Measurements from ENCODE around the gene ZNF574. TPM values are rescaled to one million over a fixed set of nuclear protein-coding genes. Genes with fewer than 3 reads are reported as not detected.
"Not testable (repeated sequence)": the region's sequence is repeated elsewhere in the genome, so short reads cannot be mapped to it uniquely, and the experiment has no call there.

ZNF574 gene
- 10 to 100 TPM; 14.7 to 18.3 TPM for total RNA-seq

GRCh38 chr19:42075616-42076379 lies at the start of gene ZNF574:
ZNF574 (plus strand) TSS chr19:42076166; CDS start chr19:42078607, 2,441 bp downstream.
- peak; percentile 99 for DNase-seq
- H3K27ac Mint-ChIP-seq = peak within 1 kb of the TSS; percentile 99
- CTCF ChIA-PET = interaction anchor here (0.8 to 1.4 kb wide), 3 partner anchors 33 to 130 kb away, joined by 3 to 7 read pairs (median 6); no protein-coding TSS in a partner anchor

GRCh38 chr19:42028304-42029216 lies 47.4 kb upstream of the ZNF574 start:
- no peak overlapping the region for H3K4me3 Mint-ChIP-seq
- CTCF ChIA-PET = interaction anchor here (1.0 to 1.9 kb wide), 11 partner anchors 10 to 275 kb away, joined by 3 to 12 read pairs (median 4); no protein-coding TSS in a partner anchor
- H3K36me3 Mint-ChIP-seq = no peaks in the 10 kb centered on the region
- no peaks in the 10 kb centered on the region for H3K4me1 Mint-ChIP-seq
- no peaks in the 10 kb centered on the region for H3K9me3 Mint-ChIP-seq (ENCODE audit: low read depth)
- peaks cover 16% of the 10 kb centered on the region for H3K27me3 Mint-ChIP-seq
- DNase-seq = peak; percentile 46
- H3K27ac Mint-ChIP-seq = no peak overlapping the region
- ATAC-seq = no peak

More at GRCh38 chr19:42075616-42076379, at the start of gene ZNF574:
- H3K36me3 Mint-ChIP-seq = peaks cover 14% of the 10 kb centered on the region
- peak; percentile 97 for ATAC-seq
- H3K27me3 Mint-ChIP-seq = no peaks in the 10 kb centered on the region
- H3K4me3 Mint-ChIP-seq = peak within 1 kb of the TSS; percentile 100
- no peaks in the 10 kb centered on the region for H3K9me3 Mint-ChIP-seq (ENCODE audit: low read depth)
- peaks cover 45% of the 10 kb centered on the region for H3K4me1 Mint-ChIP-seq

GRCh38 chr19:42030645-42031440 lies 45.1 kb upstream of the ZNF574 start:
- Mint-ChIP-seq H3K4me1 (peaks cover 5% of the 10 kb centered on the region), H3K27ac (no peak overlapping the region), H3K36me3 (no peaks in the 10 kb centered on the region), H3K27me3 (peaks cover 15% of the 10 kb centered on the region), H3K9me3 (ENCODE audit: low read depth) (no peaks in the 10 kb centered on the region), H3K4me3 (no peak overlapping the region)
- no peak for DNase-seq
- CTCF ChIA-PET = interaction anchor here (0.9 to 1.7 kb wide), 4 partner anchors 14 to 35 kb away, joined by 3 to 7 read pairs (median 4); no protein-coding TSS in a partner anchor
- ATAC-seq = no peak

- Mint-ChIP-seq H3K36me3 (no peaks in the 10 kb centered on the region), H3K27me3 (peaks cover 12% of the 10 kb centered on the region), H3K4me1 (peaks cover 5% of the 10 kb centered on the region), H3K9me3 (ENCODE audit: low read depth) (no peaks in the 10 kb centered on the region), H3K27ac (no peak overlapping the region), H3K4me3 (no peak overlapping the region)
- no peak for DNase-seq
- CTCF ChIA-PET = interaction anchor here (1.3 kb wide), 1 partner anchor 35 kb away, joined by 3 read pairs; no protein-coding TSS in a partner anchor
- ATAC-seq = no peak
These were observed 43.5 kb upstream of the ZNF574 start for GRCh38 chr19:42032431-42032830.

GRCh38 chr19:42033413-42033812 lies 42.6 kb upstream of the ZNF574 start:
- ATAC-seq (no peak), DNase-seq (no peak)
- H3K27ac Mint-ChIP-seq = no peak overlapping the region
- CTCF ChIA-PET = no interaction called here
- H3K36me3 Mint-ChIP-seq = no peaks in the 10 kb centered on the region
- peaks cover 12% of the 10 kb centered on the region for H3K27me3 Mint-ChIP-seq
- no peak overlapping the region for H3K4me3 Mint-ChIP-seq
- no peaks in the 10 kb centered on the region for H3K9me3 Mint-ChIP-seq (ENCODE audit: low read depth)
- peaks cover 5% of the 10 kb centered on the region for H3K4me1 Mint-ChIP-seq

- not testable (repeated sequence) for H3K4me1 Mint-ChIP-seq; H3K27me3 Mint-ChIP-seq; H3K36me3 Mint-ChIP-seq; H3K9me3 Mint-ChIP-seq (ENCODE audit: low read depth)
- H3K4me3 Mint-ChIP-seq = peak overlapping the region; percentile 48
- peak; percentile 91 for ATAC-seq
- peak overlapping the region; percentile 45 for H3K27ac Mint-ChIP-seq
- peak; percentile 82 for DNase-seq
- CTCF ChIA-PET = interaction anchor here (0.6 to 1.6 kb wide), 33 partner anchors 8 to 1627 kb away, joined by 3 to 16 read pairs (median 4); partner anchors contain the start of genes RABAC1, RPS19 and ZNF574
These were observed 41.1 kb upstream of the ZNF574 start for GRCh38 chr19:42034640-42035391.

GRCh38 chr19:42037649-42038048 lies 38.3 kb upstream of the ZNF574 start:
- H3K36me3 Mint-ChIP-seq = no peaks in the 10 kb centered on the region
- ATAC-seq = no peak
- CTCF ChIA-PET = interaction anchor here (0.6 to 2.0 kb wide), 2 partner anchors 9 to 59 kb away, joined by 3 to 12 read pairs; no protein-coding TSS in a partner anchor

GRCh38 chr19:42038666-42039065 lies 37.3 kb upstream of the ZNF574 start:
- H3K4me1 Mint-ChIP-seq = peaks cover 5% of the 10 kb centered on the region
- no peak overlapping the region for H3K4me3 Mint-ChIP-seq
- no peaks in the 10 kb centered on the region for H3K36me3 Mint-ChIP-seq
- CTCF ChIA-PET = interaction anchor here (2.0 kb wide), 1 partner anchor 10 kb away, joined by 12 read pairs; no protein-coding TSS in a partner anchor
- H3K9me3 Mint-ChIP-seq (ENCODE audit: low read depth) = no peaks in the 10 kb centered on the region
- H3K27ac Mint-ChIP-seq = no peak overlapping the region
- DNase-seq (no peak), ATAC-seq (no peak)
- H3K27me3 Mint-ChIP-seq = no peaks in the 10 kb centered on the region

More at GRCh38 chr19:42037649-42038048, 38.3 kb upstream of the ZNF574 start:
- Mint-ChIP-seq H3K27me3 (peaks cover 1% of the 10 kb centered on the region), H3K4me1 (peaks cover 5% of the 10 kb centered on the region), H3K4me3 (no peak overlapping the region), H3K9me3 (ENCODE audit: low read depth) (no peaks in the 10 kb centered on the region), H3K27ac (no peak overlapping the region)
- DNase-seq = no peak

- DNase-seq = no peak
- Mint-ChIP-seq H3K27ac (no peak overlapping the region), H3K4me1 (peaks cover 2% of the 10 kb centered on the region), H3K27me3 (peaks cover 2% of the 10 kb centered on the region), H3K36me3 (no peaks in the 10 kb centered on the region), H3K4me3 (no peak overlapping the region), H3K9me3 (ENCODE audit: low read depth) (no peaks in the 10 kb centered on the region)
- ATAC-seq = no peak
- CTCF ChIA-PET = interaction anchor here (1.5 kb wide), 1 partner anchor 12 kb away, joined by 4 read pairs; no protein-coding TSS in a partner anchor
These were observed 35.9 kb upstream of the ZNF574 start for GRCh38 chr19:42040031-42040430.

- H3K9me3 Mint-ChIP-seq (ENCODE audit: low read depth); DNase-seq; H3K27ac Mint-ChIP-seq; H3K27me3 Mint-ChIP-seq; H3K4me1 Mint-ChIP-seq; H3K4me3 Mint-ChIP-seq; ATAC-seq; H3K36me3 Mint-ChIP-seq: not testable (repeated sequence)
- CTCF ChIA-PET = interaction anchor here (1.5 kb wide), 1 partner anchor 12 kb away, joined by 4 read pairs; no protein-coding TSS in a partner anchor
These were observed 35.5 kb upstream of the ZNF574 start for GRCh38 chr19:42040491-42040890.

GRCh38 chr19:42042455-42043170 lies 33.4 kb upstream of the ZNF574 start:
- Mint-ChIP-seq H3K4me3 (no peak overlapping the region), H3K27me3 (peaks cover 6% of the 10 kb centered on the region), H3K27ac (no peak overlapping the region), H3K36me3 (no peaks in the 10 kb centered on the region), H3K4me1 (no peaks in the 10 kb centered on the region), H3K9me3 (ENCODE audit: low read depth) (no peaks in the 10 kb centered on the region)
- CTCF ChIA-PET = interaction anchor here (1.2 to 1.3 kb wide), 2 partner anchors 8 to 48 kb away, joined by 3 to 6 read pairs; no protein-coding TSS in a partner anchor
- ATAC-seq = no peak
- DNase-seq = no peak

All from activated CD8-positive, alpha-beta memory T cell treated with anti-CD3 and anti-CD28 coated beads, Interleukin-2, amount 10 ng/mL, durations not matched to agents 7 days and 5 days (primary cell).